Measurements from ENCODE around the gene TAB3.

The TAB3 gene

GRCh38 chrX:30889147-30890140 is at the start of gene TAB3:
TAB3 (minus strand) TSS chrX:30889254; CDS start chrX:30859588, 29,666 bp downstream.
- peak; percentile 95 for DNase-seq (ENCODE audit: low spot score)

- no peak for DNase-seq (ENCODE audit: low spot score)
These were observed 49.2 kb upstream of the TAB3 start for GRCh38 chrX:30938295-30938694.

GRCh38 chrX:30935985-30936384 is 46.9 kb upstream of the TAB3 start:
- no peak for DNase-seq (ENCODE audit: low spot score)

- no peak for DNase-seq (ENCODE audit: low spot score)
These were observed 42.9 kb upstream of the TAB3 start for GRCh38 chrX:30931920-30932319.

GRCh38 chrX:30930679-30931078 is 41.6 kb upstream of the TAB3 start:
- DNase-seq (ENCODE audit: low spot score): no peak

GRCh38 chrX:30930143-30930542 is 41.1 kb upstream of the TAB3 start:
- no peak for DNase-seq (ENCODE audit: low spot score)

GRCh38 chrX:30920271-30920670 is 31.2 kb upstream of the TAB3 start:
- DNase-seq (ENCODE audit: low spot score): no peak

GRCh38 chrX:30918480-30918879 is 29.4 kb upstream of the TAB3 start:
- DNase-seq (ENCODE audit: low spot score): no peak

GRCh38 chrX:30913492-30913891 is 24.4 kb upstream of the TAB3 start:
- DNase-seq (ENCODE audit: low spot score): no peak

- DNase-seq (ENCODE audit: low spot score): no peak
These were observed 21.2 kb upstream of the TAB3 start for GRCh38 chrX:30910124-30910860.

GRCh38 chrX:30906726-30907125 is 17.7 kb upstream of the TAB3 start:
- DNase-seq (ENCODE audit: low spot score): no peak

GRCh38 chrX:30905321-30905720 is 16.3 kb upstream of the TAB3 start:
- DNase-seq (ENCODE audit: low spot score): no peak

- no peak for DNase-seq (ENCODE audit: low spot score)
These were observed 15.6 kb upstream of the TAB3 start for GRCh38 chrX:30904632-30905031.

- no peak for DNase-seq (ENCODE audit: low spot score)
These were observed 15.1 kb upstream of the TAB3 start for GRCh38 chrX:30904186-30904585.

- no peak for DNase-seq (ENCODE audit: low spot score)
These were observed 11.2 kb upstream of the TAB3 start for GRCh38 chrX:30900227-30900626.

- no peak for DNase-seq (ENCODE audit: low spot score)
These were observed 9.8 kb upstream of the TAB3 start for GRCh38 chrX:30898886-30899285.

GRCh38 chrX:30895370-30895769 is 6.3 kb upstream of the TAB3 start:
- no peak for DNase-seq (ENCODE audit: low spot score)

- DNase-seq (ENCODE audit: low spot score): no peak
These were observed 4.2 kb upstream of the TAB3 start for GRCh38 chrX:30893206-30893605.

GRCh38 chrX:30892591-30892990 is 3.5 kb upstream of the TAB3 start:
- no peak for DNase-seq (ENCODE audit: low spot score)

- no peak for DNase-seq (ENCODE audit: low spot score)
These were observed 418 bp downstream of the TAB3 start for GRCh38 chrX:30888526-30889146.

GRCh38 chrX:30887721-30888120 is 1.3 kb downstream of the TAB3 start:
- DNase-seq (ENCODE audit: low spot score): peak; percentile 1

- no peak for DNase-seq (ENCODE audit: low spot score)
These were observed 1.8 kb downstream of the TAB3 start for GRCh38 chrX:30887288-30887687.

- DNase-seq (ENCODE audit: low spot score): no peak
These were observed 3.9 kb downstream of the TAB3 start for GRCh38 chrX:30885136-30885535.

Data from CD4-positive, alpha-beta T cell treated with Interleukin-2 at 100 ng/mL for 4 hours (primary cell).